Diencephalon (tissue), 1 donor: ENCODE data around the gene TOR1A. TPM values are rescaled to one million over a fixed set of nuclear protein-coding genes. Genes with fewer than 3 reads are reported as not detected.

Experiments used
- small RNA-seq: library from RNA; depleted of rRNA; stranded (forward); fragments of <200 nt; gene quantifications from one replicate; pipeline ENCODE3, GENCODE V24; 2014
- total RNA-seq: library from RNA; depleted of rRNA; stranded (reverse); fragments of >200 nt; gene quantifications from one replicate; pipeline ENCODE4 v1.2.3, GENCODE V29; 2014

TOR1A gene, protein sequence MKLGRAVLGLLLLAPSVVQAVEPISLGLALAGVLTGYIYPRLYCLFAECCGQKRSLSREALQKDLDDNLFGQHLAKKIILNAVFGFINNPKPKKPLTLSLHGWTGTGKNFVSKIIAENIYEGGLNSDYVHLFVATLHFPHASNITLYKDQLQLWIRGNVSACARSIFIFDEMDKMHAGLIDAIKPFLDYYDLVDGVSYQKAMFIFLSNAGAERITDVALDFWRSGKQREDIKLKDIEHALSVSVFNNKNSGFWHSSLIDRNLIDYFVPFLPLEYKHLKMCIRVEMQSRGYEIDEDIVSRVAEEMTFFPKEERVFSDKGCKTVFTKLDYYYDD
- total RNA-seq = 32.3 TPM

DNA sequence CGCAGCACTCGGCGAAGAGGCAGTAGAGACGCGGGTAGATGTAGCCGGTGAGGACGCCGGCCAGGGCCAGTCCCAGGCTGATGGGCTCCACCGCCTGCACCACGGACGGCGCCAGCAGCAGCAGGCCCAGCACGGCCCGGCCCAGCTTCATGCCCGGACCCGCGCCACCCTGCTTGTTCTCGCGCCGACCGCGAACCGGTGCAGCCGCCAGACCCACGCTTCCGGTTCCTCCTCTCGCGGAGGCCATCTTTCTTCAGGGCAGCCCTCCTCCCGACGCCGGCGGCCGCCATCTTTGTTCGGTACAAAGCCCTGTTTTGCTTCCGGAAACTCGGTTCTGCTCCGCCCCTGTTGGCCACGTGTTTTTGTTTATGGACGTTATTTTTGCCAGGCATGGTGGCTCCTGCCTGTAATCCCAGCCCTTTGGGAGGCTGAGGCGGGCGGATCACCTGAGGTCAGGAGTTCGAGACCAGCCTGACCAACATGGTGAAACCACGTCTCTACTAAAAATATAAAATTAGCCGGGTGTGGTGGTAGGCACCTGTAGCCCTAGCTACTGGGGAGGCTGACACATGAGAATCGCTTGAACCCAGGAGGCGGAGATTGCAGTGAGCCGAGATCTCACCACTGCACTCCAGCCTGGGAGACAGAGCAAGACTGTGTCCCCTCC, at the start of gene TOR1A:
TSS of gene TOR1A (minus strand) at position 202 of the 667 bp plus-strand sequence. CDS start at position 151, 51 bp downstream.

DNA sequence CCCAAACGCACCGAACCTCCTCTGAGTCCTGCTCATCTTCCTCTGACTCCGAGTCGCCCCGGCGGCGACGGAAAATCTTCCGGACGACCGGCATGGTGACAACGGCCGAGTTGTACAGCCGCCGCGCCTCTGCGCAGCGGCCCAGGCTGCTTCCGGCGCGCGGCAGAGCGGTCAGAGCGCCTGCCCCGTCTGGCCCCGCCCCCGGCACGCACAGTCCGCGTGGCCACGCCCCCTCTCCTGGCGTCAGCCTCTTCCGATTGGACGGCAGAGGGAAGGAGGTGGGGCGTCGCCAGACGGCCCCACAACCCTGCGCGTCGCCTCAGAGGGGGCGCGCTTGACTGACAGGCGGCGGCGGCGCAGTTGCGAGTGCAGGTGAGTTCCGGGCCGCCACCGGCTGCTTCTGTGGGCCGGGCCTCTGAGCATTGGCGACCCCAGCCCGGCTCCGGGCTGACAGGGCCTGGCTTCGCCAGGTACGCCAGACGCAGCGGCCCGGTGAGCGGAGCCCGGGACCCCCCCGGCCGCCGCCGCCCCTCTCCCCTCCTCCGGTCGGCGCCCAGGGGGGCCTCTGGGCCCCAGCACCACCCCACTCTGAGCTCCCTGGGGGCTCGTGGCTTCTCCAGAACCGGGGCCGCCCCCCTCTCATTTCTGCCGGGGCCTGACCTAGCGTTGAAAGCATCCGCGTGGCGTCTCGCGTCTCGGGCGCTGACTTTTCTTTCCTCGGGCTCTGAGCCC, 11.4 kb upstream of the TOR1A start, which contains the start of the genes C9orf78 and USP20:
TSS of gene C9orf78 (minus strand) at position 148 of the 732 bp plus-strand sequence. CDS start at position 94, 54 bp downstream.
TSS of gene USP20 (plus strand) at position 331 of the 732 bp plus-strand sequence. CDS start 17,098 bp downstream, outside the sequence.

DNA sequence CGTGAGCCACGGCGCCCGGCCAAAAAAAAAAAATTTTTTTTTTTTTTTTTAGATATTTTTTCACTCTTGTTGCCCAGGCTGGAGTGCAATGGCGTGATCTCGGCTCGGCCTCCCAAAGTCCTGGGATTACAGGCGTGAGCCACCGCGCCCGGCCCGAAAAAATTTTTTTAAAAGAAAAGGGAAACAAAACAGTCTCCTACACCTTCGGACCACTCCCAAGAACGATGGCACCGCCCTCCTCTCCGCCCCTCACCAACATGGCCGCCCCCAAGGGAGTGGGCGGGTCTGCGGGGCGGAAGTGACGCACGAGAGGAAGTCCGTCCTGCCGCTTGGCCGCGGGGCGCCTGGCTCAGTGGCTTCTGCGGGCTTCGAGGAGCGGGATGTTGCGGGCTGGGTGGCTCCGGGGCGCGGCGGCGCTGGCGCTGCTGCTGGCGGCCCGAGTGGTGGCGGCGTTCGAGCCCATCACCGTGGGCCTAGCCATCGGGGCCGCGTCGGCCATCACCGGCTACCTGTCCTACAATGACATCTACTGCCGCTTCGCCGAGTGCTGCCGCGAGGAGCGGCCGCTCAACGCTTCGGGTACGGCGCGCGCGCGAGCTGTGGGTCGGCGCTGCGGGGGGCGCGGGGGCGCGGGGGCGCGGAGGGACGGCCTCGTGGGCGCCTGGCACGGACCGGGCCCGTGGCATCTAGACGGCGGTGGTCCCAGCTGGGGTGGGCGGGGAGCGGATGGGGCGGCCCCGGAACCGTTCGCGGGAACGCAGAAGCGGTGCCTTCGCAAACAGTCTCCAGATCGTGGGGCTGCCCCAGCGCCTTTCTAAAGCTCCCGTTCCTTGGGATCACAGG, 20.9 kb downstream of the TOR1A start, which contains the start of gene TOR1B:
TSS of gene TOR1B (plus strand) at position 352 of the 843 bp plus-strand sequence. CDS start at position 381, 29 bp downstream.

Small RNA genes within 50 kb of the gene (small RNA-seq; reads per million reads assigned to genes)
- gene MIR6855 = not detected

Other genes starting within 250 kb of the TOR1A start
- 0.23 TPM for gene C9orf50, start 203.0 kb downstream of the TOR1A start, total RNA-seq
- 17.8 TPM for gene NTMT1, start 198.0 kb downstream of the TOR1A start, total RNA-seq
- 18.2 TPM for gene ASB6, start 182.0 kb downstream of the TOR1A start, total RNA-seq
- not detected for gene PRRX2, start 158.5 kb downstream of the TOR1A start, total RNA-seq
- gene PTGES, start 71.1 kb downstream of the TOR1A start, total RNA-seq = 9.5 TPM
- 41.1 TPM for gene TOR1B, start 21.0 kb downstream of the TOR1A start, total RNA-seq
- gene C9orf78, start 11.1 kb upstream of the TOR1A start, total RNA-seq = 37.8 TPM
- gene USP20, start 11.3 kb upstream of the TOR1A start, total RNA-seq = 14.1 TPM
- 47.3 TPM for gene FNBP1, start 219.1 kb upstream of the TOR1A start, total RNA-seq
- 40.8 TPM for gene GPR107, start 229.8 kb upstream of the TOR1A start, total RNA-seq